ENCODE data around the gene HAL. TPM values are rescaled to one million over a fixed set of nuclear protein-coding genes. Genes with fewer than 3 reads are reported as not detected.

The HAL gene
- total RNA-seq, 1 experiment from 2014 or later: 1.8 TPM

DNA sequence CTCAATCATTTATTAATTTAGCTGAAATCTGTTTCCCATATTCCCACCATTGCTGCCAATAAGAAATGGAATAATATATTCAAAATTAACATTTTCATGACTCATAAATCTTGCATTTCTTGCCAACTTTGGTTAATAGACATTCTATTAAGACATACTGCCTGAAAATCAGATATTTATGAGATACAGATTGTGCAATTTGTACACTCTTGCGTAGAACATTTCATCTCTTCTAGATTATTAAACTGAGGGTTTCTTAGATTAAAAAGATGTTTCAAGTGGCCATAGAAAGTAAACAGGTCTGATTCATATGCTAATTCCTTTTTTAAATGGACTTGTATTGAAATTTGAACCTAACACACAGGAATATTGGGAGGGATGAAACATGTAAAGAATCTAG is 30.2 kb upstream of the HAL start:
- H3K4me2 ChIP-seq (ENCODE audit: low read length): no peak overlapping the region
- no peak for TF ChIP-seq POLR2AphosphoS5 (IDR thresholded peaks at IDR 0.05; ENCODE audit: low read depth, low read length)
- TF ChIP-seq EGR1 (IDR thresholded peaks at IDR 0.05; ENCODE audit: low read depth): no peak
- TF ChIP-seq SIN3A (IDR thresholded peaks at IDR 0.05; ENCODE audit: low read depth): no peak
- no peak for TF ChIP-seq JUND (IDR thresholded peaks at IDR 0.05)
- no peak for TF ChIP-seq YY1 (IDR thresholded peaks at IDR 0.05; ENCODE audit: extremely low read depth, insufficient replicate concordance, low read depth, low read length)
- TF ChIP-seq SRF (IDR thresholded peaks at IDR 0.05; ENCODE audit: low read depth): no peak
- TF ChIP-seq, protein P1, sequence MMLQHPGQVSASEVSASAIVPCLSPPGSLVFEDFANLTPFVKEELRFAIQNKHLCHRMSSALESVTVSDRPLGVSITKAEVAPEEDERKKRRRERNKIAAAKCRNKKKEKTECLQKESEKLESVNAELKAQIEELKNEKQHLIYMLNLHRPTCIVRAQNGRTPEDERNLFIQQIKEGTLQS (IDR thresholded peaks at IDR 0.05): no peak
- no peak for TF ChIP-seq EZH2 (IDR thresholded peaks at IDR 0.05)
- TF ChIP-seq, protein P2, sequence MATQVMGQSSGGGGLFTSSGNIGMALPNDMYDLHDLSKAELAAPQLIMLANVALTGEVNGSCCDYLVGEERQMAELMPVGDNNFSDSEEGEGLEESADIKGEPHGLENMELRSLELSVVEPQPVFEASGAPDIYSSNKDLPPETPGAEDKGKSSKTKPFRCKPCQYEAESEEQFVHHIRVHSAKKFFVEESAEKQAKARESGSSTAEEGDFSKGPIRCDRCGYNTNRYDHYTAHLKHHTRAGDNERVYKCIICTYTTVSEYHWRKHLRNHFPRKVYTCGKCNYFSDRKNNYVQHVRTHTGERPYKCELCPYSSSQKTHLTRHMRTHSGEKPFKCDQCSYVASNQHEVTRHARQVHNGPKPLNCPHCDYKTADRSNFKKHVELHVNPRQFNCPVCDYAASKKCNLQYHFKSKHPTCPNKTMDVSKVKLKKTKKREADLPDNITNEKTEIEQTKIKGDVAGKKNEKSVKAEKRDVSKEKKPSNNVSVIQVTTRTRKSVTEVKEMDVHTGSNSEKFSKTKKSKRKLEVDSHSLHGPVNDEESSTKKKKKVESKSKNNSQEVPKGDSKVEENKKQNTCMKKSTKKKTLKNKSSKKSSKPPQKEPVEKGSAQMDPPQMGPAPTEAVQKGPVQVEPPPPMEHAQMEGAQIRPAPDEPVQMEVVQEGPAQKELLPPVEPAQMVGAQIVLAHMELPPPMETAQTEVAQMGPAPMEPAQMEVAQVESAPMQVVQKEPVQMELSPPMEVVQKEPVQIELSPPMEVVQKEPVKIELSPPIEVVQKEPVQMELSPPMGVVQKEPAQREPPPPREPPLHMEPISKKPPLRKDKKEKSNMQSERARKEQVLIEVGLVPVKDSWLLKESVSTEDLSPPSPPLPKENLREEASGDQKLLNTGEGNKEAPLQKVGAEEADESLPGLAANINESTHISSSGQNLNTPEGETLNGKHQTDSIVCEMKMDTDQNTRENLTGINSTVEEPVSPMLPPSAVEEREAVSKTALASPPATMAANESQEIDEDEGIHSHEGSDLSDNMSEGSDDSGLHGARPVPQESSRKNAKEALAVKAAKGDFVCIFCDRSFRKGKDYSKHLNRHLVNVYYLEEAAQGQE (IDR thresholded peaks at IDR 0.05; ENCODE audit: low read depth): no peak
- TF ChIP-seq RAD21 (IDR thresholded peaks at IDR 0.05; ENCODE audit: low read depth): no peak
- no peak for TF ChIP-seq POLR2A (IDR thresholded peaks at IDR 0.05; ENCODE audit: borderline replicate concordance, extremely low read depth, insufficient read depth, insufficient read length)
- no peak for TF ChIP-seq CEBPB (IDR thresholded peaks at IDR 0.05; ENCODE audit: low read depth)
- TF ChIP-seq EZH2phosphoT487 (IDR thresholded peaks at IDR 0.05; ENCODE audit: borderline replicate concordance): no peak
- TF ChIP-seq CBX3 (IDR thresholded peaks at IDR 0.05; ENCODE audit: low read depth): no peak
- no peak for TF ChIP-seq ELF1 (IDR thresholded peaks at IDR 0.05; ENCODE audit: borderline replicate concordance, low read depth)
- TF ChIP-seq, protein P3, sequence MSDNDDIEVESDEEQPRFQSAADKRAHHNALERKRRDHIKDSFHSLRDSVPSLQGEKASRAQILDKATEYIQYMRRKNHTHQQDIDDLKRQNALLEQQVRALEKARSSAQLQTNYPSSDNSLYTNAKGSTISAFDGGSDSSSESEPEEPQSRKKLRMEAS (IDR thresholded peaks at IDR 0.05): no peak
- TF ChIP-seq, protein P4, sequence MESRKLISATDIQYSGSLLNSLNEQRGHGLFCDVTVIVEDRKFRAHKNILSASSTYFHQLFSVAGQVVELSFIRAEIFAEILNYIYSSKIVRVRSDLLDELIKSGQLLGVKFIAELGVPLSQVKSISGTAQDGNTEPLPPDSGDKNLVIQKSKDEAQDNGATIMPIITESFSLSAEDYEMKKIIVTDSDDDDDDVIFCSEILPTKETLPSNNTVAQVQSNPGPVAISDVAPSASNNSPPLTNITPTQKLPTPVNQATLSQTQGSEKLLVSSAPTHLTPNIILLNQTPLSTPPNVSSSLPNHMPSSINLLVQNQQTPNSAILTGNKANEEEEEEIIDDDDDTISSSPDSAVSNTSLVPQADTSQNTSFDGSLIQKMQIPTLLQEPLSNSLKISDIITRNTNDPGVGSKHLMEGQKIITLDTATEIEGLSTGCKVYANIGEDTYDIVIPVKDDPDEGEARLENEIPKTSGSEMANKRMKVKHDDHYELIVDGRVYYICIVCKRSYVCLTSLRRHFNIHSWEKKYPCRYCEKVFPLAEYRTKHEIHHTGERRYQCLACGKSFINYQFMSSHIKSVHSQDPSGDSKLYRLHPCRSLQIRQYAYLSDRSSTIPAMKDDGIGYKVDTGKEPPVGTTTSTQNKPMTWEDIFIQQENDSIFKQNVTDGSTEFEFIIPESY (IDR thresholded peaks at IDR 0.05; ENCODE audit: extremely low read depth, insufficient replicate concordance, low read length): no peak
- TF ChIP-seq TCF7L2 (IDR thresholded peaks at IDR 0.05; ENCODE audit: borderline replicate concordance, extremely low read depth, insufficient read depth, insufficient read length): no peak
- TF ChIP-seq, protein P5, sequence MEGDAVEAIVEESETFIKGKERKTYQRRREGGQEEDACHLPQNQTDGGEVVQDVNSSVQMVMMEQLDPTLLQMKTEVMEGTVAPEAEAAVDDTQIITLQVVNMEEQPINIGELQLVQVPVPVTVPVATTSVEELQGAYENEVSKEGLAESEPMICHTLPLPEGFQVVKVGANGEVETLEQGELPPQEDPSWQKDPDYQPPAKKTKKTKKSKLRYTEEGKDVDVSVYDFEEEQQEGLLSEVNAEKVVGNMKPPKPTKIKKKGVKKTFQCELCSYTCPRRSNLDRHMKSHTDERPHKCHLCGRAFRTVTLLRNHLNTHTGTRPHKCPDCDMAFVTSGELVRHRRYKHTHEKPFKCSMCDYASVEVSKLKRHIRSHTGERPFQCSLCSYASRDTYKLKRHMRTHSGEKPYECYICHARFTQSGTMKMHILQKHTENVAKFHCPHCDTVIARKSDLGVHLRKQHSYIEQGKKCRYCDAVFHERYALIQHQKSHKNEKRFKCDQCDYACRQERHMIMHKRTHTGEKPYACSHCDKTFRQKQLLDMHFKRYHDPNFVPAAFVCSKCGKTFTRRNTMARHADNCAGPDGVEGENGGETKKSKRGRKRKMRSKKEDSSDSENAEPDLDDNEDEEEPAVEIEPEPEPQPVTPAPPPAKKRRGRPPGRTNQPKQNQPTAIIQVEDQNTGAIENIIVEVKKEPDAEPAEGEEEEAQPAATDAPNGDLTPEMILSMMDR (IDR thresholded peaks at IDR 0.05 in 2 of 3, conservative IDR thresholded peaks at IDR 0.05 in 1 of 3; ENCODE audit: borderline replicate concordance in 1 of 3, insufficient read depth in 1 of 3, low read depth in 2 of 3, low read length in 2 of 3): no peak
- TF ChIP-seq ZFX (IDR thresholded peaks at IDR 0.05): no peak
- DNase-seq (ENCODE audit: low read depth, low spot score) (no peak), ATAC-seq (no peak)
- H3K36me3 ChIP-seq (ENCODE audit: control insufficient read depth in 1 of 2, insufficient read depth in 2 of 2, low read length in 2 of 2): peaks cover 28 to 37% of the 10 kb centered on the region in 2 experiments; a peak in 3 of 4 replicates
- intact Hi-C loops (cut with micrococcal nuclease): no loop called here
- no peaks in the 10 kb centered on the region for H3K9me3 ChIP-seq (ENCODE audit: control insufficient read depth in 1 of 2, insufficient read depth in 1 of 2, low read depth in 1 of 2, low read length in 2 of 2)
- peaks cover 16% of the 10 kb centered on the region; the same call in 1 of the 2 replicates for H3K79me2 ChIP-seq (ENCODE audit: insufficient read depth, low read length)
- no peak overlapping the region for H2AFZ ChIP-seq (ENCODE audit: low read depth, low read length, poor library complexity, severe bottlenecking)
- BruUV-seq (replicated peaks): no TSS peak
- H3K4me1 ChIP-seq (ENCODE audit: control insufficient read depth in 1 of 2, insufficient read depth in 2 of 2, low read length in 2 of 2): no peaks in the 10 kb centered on the region
- H3K27me3 ChIP-seq (ENCODE audit: insufficient read depth, low read length): no peaks in the 10 kb centered on the region
- CTCF ChIA-PET: no interaction called here
- no peaks in the 10 kb centered on the region for H3K9me2 ChIP-seq (ENCODE audit: insufficient read depth)
- H3K9ac ChIP-seq (ENCODE audit: low read length): no peak overlapping the region
- no peaks in the 10 kb centered on the region for H4K20me1 ChIP-seq (ENCODE audit: insufficient read depth)
- H3K27ac ChIP-seq (ENCODE audit: low read depth, low read length): no peak overlapping the region
- H3K4me3 ChIP-seq (replicated peaks in 1 of 2; ENCODE audit: low read depth in 1 of 2, low read length in 2 of 2): no peak overlapping the region
- POLR2A ChIA-PET: no interaction called here
- RAD21 ChIA-PET (ENCODE audit: low non-redundant PET in 1 of 2, low total read pairs in 2 of 2, uncharacterized antibody in 2 of 2, unreplicated experiment in 2 of 2): no interaction called here
